Epidermal melanocyte (primary cell): Measurements from ENCODE around the gene IQCE.

Experiments
- DNase-seq: peaks from one replicate; pipeline ENCODE4 v3.0.0; 2011; ENCODE audit warnings: low spot score; ENCODE audit not compliant: insufficient read length

The IQCE gene

DNA sequence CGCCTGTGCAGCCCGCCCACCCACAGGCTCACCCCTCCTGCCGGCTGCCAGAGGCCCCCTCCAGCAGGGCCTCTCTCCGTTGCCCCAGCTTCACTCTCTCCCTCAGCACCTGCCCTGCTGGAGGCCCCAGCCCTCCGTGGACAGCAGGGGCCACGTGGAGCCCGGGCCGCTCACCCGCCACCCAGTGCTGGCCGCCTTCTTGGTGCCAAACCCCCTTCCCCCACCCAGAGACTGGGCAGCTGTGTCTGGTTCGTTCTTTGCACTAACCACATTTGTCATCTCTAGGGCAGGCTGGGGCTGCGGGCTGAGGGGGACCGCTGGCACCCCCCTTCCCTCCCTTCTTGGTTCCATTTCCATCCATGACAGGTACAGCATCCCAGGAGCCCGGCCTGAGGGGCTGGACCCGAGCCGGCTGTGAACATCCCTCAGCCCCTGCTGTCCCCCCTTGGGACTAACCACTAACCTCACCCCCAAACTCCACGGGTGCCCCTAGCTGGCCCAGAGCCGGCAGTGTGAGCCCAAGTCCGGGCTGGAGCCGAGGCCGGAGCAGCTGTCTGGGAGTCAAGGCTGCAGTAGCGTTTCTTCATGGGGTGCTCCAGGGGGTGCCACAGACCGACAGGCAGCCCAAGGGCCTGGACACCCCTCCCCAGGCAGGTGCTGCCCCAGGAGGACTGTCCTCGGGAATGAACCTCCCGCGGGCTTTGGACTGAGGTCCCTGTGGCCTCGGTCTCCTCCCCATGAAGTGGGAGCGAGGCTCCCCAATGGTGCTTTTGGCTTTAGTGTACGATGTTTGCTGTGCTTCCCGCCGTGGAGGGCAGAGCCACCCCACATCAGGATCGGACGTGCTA, 103.7 kb downstream of the IQCE start:
- DNase-seq = no peak

DNA sequence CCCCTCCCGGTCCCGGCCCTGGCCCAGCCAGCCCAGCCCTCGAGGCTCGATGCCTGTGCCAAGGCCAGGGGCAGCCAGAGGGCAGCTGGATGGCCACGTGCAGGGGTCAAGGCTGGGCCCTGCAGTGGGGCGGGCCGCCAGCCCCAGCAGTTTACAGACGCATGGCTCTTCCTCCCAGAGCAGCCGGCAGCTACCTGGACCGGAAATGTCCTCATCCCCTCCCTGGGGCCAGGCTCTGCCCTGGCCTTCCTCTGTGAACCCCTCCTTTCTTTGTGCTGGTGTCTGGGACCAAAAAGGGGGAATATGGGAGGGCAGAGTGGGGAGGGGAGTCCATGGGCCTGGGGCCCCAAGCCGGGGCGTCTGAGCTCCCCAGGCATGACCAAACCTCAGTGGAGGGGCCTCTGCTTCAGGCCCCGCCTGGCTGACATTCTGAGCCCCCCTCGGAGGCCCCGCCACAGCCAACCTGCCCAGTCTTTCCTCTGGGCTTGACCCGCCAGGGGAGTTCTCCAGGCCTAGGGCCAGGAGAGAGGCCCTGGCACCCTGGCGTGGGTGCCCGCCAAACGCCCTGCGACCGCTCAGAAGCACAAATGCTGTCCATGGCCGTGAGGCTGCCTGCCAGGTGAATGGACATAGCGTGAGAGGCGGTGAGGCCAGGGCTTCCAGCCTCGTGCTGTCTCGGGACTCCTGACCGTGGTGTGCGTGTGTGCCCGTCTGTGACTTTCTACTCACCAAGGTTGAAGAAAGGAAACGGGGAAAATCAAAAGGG, 104.5 kb downstream of the IQCE start:
- DNase-seq = no peak

DNA sequence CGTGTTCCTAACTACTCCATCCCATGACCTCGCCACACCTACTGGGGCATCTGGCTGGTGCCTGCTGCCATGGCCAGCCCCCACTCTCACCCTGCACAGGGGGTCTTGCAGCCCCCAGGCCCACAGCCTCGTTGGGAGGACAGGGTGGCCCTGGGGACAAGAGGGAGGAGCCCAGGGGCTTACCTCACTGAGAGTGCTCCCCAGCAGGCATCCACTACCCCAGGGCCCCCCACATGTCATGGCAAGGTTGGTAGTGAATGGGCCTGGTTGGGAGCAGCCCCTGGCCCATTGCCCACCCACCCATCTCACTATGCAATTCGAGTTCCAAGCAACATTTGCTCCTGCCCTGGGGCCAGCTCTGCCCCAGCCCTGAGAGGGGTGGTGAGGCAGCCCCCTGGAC, 105.2 kb downstream of the IQCE start:
- DNase-seq = no peak
